SHP77 treated with DMSO at 0.1 percent for 48 hours (cell line): ENCODE data around the gene CHST10.
A peak's percentile ranks its signal among the peaks of the same experiment; 100 is the strongest.
"Not testable (repeated sequence)": the region's sequence is repeated elsewhere in the genome, so short reads cannot be mapped to it uniquely, and the experiment has no call there.

Source experiments
- DNase-seq: peaks from one replicate; lab custom pipeline; 2025; lab: John Stamatoyannopoulos, UW

The CHST10 gene

GRCh38 chr2:100392715-100393114 lies 24.8 kb downstream of the CHST10 start:
- DNase-seq = no peak

GRCh38 chr2:100391735-100392515 lies 25.5 kb downstream of the CHST10 start:
- DNase-seq = no peak

GRCh38 chr2:100390001-100390940 lies 27.2 kb downstream of the CHST10 start:
- DNase-seq = no peak

GRCh38 chr2:100388703-100389102 lies 28.8 kb downstream of the CHST10 start:
- DNase-seq = no peak

- DNase-seq = no peak
Measured at GRCh38 chr2:100383954-100384353, 33.5 kb downstream of the CHST10 start.

- DNase-seq = no peak
Measured at GRCh38 chr2:100383306-100383705, 34.2 kb downstream of the CHST10 start.

GRCh38 chr2:100381240-100381639 lies 36.2 kb downstream of the CHST10 start:
- DNase-seq = peak; percentile 26

GRCh38 chr2:100380681-100381080 lies 36.8 kb downstream of the CHST10 start:
- DNase-seq = no peak

GRCh38 chr2:100376836-100377235 lies 40.6 kb downstream of the CHST10 start:
- no peak for DNase-seq

GRCh38 chr2:100367163-100367562 lies 50.3 kb downstream of the CHST10 start:
- DNase-seq = no peak

GRCh38 chr2:100365434-100365833 lies 52.0 kb downstream of the CHST10 start:
- DNase-seq = peak; percentile 4

GRCh38 chr2:100362269-100362668 lies 55.2 kb downstream of the CHST10 start:
- DNase-seq = not testable (repeated sequence)

- no peak for DNase-seq
Measured at GRCh38 chr2:100359576-100359975, 57.9 kb downstream of the CHST10 start.

GRCh38 chr2:100358554-100358953 lies 58.9 kb downstream of the CHST10 start:
- DNase-seq = no peak

- DNase-seq = no peak
Measured at GRCh38 chr2:100352521-100352920, 64.9 kb downstream of the CHST10 start.

GRCh38 chr2:100350661-100351185 lies 66.7 kb downstream of the CHST10 start:
- DNase-seq = no peak

- DNase-seq = not testable (repeated sequence)
Measured at GRCh38 chr2:100345144-100345543, 72.3 kb downstream of the CHST10 start.

- no peak for DNase-seq
Measured at GRCh38 chr2:100344433-100344832, 73.0 kb downstream of the CHST10 start.

- not testable (repeated sequence) for DNase-seq
Measured at GRCh38 chr2:100342466-100342865, 75.0 kb downstream of the CHST10 start.
